Colonic mucosa (tissue), 4 donors: Measurements from ENCODE around the gene C1orf94. TPM values are rescaled to one million over a fixed set of nuclear protein-coding genes. Genes with fewer than 3 reads are reported as not detected.

Source experiments
- DNase-seq: peaks from one replicate; pipeline ENCODE4 v3.0.0-alpha.2; 2020
- H3K27ac ChIP-seq: fragments of 200-600 bp; one replicate; pipeline ENCODE4 v1.8.0; 2021
- H3K27me3 ChIP-seq: fragments of 200-600 bp; one replicate; pipeline ENCODE4 v1.8.0; 2021
- H3K36me3 ChIP-seq: fragments of 200-600 bp; one replicate; pipeline ENCODE4 v1.8.0; 2021
- H3K4me1 ChIP-seq: fragments of 200-600 bp; one replicate; pipeline ENCODE4 v1.8.0; 2021; ENCODE audit warnings: mild to moderate bottlenecking
- H3K4me3 ChIP-seq: fragments of 200-600 bp; one replicate; pipeline ENCODE4 v1.8.0; 2021
- H3K9ac ChIP-seq, 2 donors: one replicate each; pipeline ENCODE4 v1.7.0; 2013; ENCODE audit warnings: control low read depth in 2 of 2, low read depth in 2 of 2, low read length in 2 of 2
- H3K9me3 ChIP-seq: fragments of 200-600 bp; one replicate; pipeline ENCODE4 v1.8.0; 2021
- CTCF ChIP-seq: fragments of 200-600 bp; IDR thresholded peaks from one replicate; pipeline ENCODE4 v1.8.0; 2022; ENCODE audit warnings: antibody characterized with exemption, mild to moderate bottlenecking
- intact Hi-C: fragments of 100-400 bp; cut with DNase I; formaldehyde crosslinking; loops from one replicate; pipeline ENCODE4 v1.14.1; 2022
- total RNA-seq, 2 donors: library from RNA; stranded (reverse); fragmentation: NEBNext Ultra II Directional in 1 of 2; extraction: Animal tissue kit (Norgen Biotek cat#: 25700) in 1 of 2; gene quantifications; one replicate each; pipeline ENCODE4 v1.2.1, GENCODE V29; 2021
- donor health status: healthy.
- donor health status: DM: no; HTN: no; CAD: no.
- donor health status: DM: no; HTN: no; CAD: no.

Gene C1orf94
- total RNA-seq, 2 donors from 2014 or later = not detected

- no peak for TF ChIP-seq CTCF
- H3K4me3 ChIP-seq = no peak overlapping the region
- no peaks in the 10 kb centered on the region for H3K27me3 ChIP-seq
- no peaks in the 10 kb centered on the region for H3K4me1 ChIP-seq
- no peak for DNase-seq
- no peaks in the 10 kb centered on the region for H3K36me3 ChIP-seq
- no peak overlapping the region for H3K9ac ChIP-seq
- H3K9me3 ChIP-seq = no peaks in the 10 kb centered on the region
- intact Hi-C loops = no loop called here
- no peak overlapping the region for H3K27ac ChIP-seq
These were observed 86.2 kb downstream of the C1orf94 start for GRCh38 chr1:34262921-34263320.

- Histone ChIP-seq H3K27me3 (no peaks in the 10 kb centered on the region), H3K36me3 (no peaks in the 10 kb centered on the region), H3K9me3 (no peaks in the 10 kb centered on the region), H3K4me3 (no peak overlapping the region), H3K4me1 (no peaks in the 10 kb centered on the region), H3K9ac (no peak overlapping the region), H3K27ac (no peak overlapping the region)
- intact Hi-C loops = no loop called here
- no peak for DNase-seq
- TF ChIP-seq CTCF = no peak
These were observed 86.7 kb downstream of the C1orf94 start for GRCh38 chr1:34263406-34263805.

GRCh38 chr1:34265396-34265795 is 88.7 kb downstream of the C1orf94 start:
- TF ChIP-seq CTCF = no peak
- Histone ChIP-seq H3K27ac (no peak overlapping the region), H3K9ac (no peak overlapping the region), H3K27me3 (no peaks in the 10 kb centered on the region), H3K36me3 (no peaks in the 10 kb centered on the region), H3K4me1 (no peaks in the 10 kb centered on the region), H3K9me3 (no peaks in the 10 kb centered on the region), H3K4me3 (no peak overlapping the region)
- intact Hi-C loops = no loop called here
- DNase-seq = no peak

GRCh38 chr1:34266127-34266951 is 89.6 kb downstream of the C1orf94 start:
- H3K27ac ChIP-seq = no peak overlapping the region
- no peak for TF ChIP-seq CTCF
- no peaks in the 10 kb centered on the region for H3K36me3 ChIP-seq
- no peak overlapping the region for H3K4me3 ChIP-seq
- H3K4me1 ChIP-seq = no peaks in the 10 kb centered on the region
- H3K9ac ChIP-seq = no peak overlapping the region
- no peaks in the 10 kb centered on the region for H3K27me3 ChIP-seq
- no peak for DNase-seq
- H3K9me3 ChIP-seq = no peaks in the 10 kb centered on the region
- intact Hi-C loops = no loop called here

GRCh38 chr1:34267326-34267725 is 90.6 kb downstream of the C1orf94 start:
- DNase-seq = no peak
- H3K27me3 ChIP-seq = no peaks in the 10 kb centered on the region
- intact Hi-C loops = no loop called here
- no peaks in the 10 kb centered on the region for H3K9me3 ChIP-seq
- H3K27ac ChIP-seq = no peak overlapping the region
- H3K9ac ChIP-seq = no peak overlapping the region
- TF ChIP-seq CTCF = no peak
- no peaks in the 10 kb centered on the region for H3K4me1 ChIP-seq
- H3K4me3 ChIP-seq = no peak overlapping the region
- no peaks in the 10 kb centered on the region for H3K36me3 ChIP-seq
